HCT116 (cell line): Measurements from ENCODE around the gene OPTN. TPM values are rescaled to one million over a fixed set of nuclear protein-coding genes. Genes with fewer than 3 reads are reported as not detected.

Experiments
- CEBPB ChIP-seq: IDR thresholded peaks from 2 replicates; pipeline ENCODE4 v1.6.1; 2012; ENCODE audit warnings: low read depth
- SRF ChIP-seq: IDR thresholded peaks from 2 replicates; pipeline ENCODE4 v1.6.1; 2012; ENCODE audit warnings: low read depth
- total RNA-seq: library from RNA; stranded (reverse); gene quantifications from one replicate; pipeline ENCODE4 v1.2.1, GENCODE V29; 2021; ENCODE audit not compliant: unreplicated experiment

Gene OPTN
- total RNA-seq, 1 experiment from 2014 or later: 17.0 TPM

DNA sequence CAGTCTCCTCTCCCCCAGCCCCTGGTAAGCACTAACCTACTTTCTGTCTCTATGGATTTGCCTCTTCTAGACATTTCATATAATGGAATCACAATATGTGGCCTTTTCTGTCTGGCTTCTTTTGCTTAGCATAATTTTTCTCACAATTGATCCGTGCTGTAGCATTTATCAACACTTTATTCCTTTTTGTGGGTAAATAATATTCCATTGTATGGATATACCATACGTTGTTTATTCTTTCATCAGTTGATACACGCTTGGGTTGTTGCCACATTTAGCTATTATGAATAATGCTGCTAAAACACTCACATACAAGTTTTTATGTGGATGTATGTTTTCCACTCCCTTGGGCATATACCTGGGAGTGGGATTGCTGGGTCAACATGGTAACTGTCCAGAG, 87.2 kb downstream of the OPTN start (continued):
- TF ChIP-seq CEBPB (no peak), SRF (no peak)

Other genes with a start within 250 kb of the OPTN start
- 10.5 TPM for gene CCDC3, start 98.5 kb upstream of the OPTN start, total RNA-seq
- gene MCM10, start 61.4 kb downstream of the OPTN start, total RNA-seq: 43.1 TPM
- gene UCMA, start 134.2 kb downstream of the OPTN start, total RNA-seq: not detected
- gene PHYH, start 199.9 kb downstream of the OPTN start, total RNA-seq: 15.3 TPM
- gene SEPHS1, start 248.1 kb downstream of the OPTN start, total RNA-seq: 51.7 TPM